Endothelial cell of umbilical vein (primary cell): ENCODE measurements around the gene SMIM41.

Source experiments
- EZH2 ChIP-seq: IDR thresholded peaks from 2 replicates; pipeline ENCODE4 v1.6.1; 2012; ENCODE audit warnings: borderline replicate concordance, low read depth, mild to moderate bottlenecking, moderate library complexity, low read length, inconsistent platforms; ENCODE audit not compliant: severe bottlenecking
- POLR2A ChIP-seq: IDR thresholded peaks from 2 replicates; pipeline ENCODE4 v1.6.1; 2012; ENCODE audit warnings: low read depth, mild to moderate bottlenecking, control low read depth, low read length
- POLR2AphosphoS5 ChIP-seq: IDR thresholded peaks from 2 replicates; pipeline ENCODE4 v1.6.1; 2012; ENCODE audit warnings: low read depth, mild to moderate bottlenecking, control low read depth, low read length, moderate library complexity; ENCODE audit not compliant: insufficient read depth
- TF ChIP-seq, protein P1 (sequence below), 2 donors: IDR thresholded peaks; 1 replicate in 1 of 2; 2 replicates in 1 of 2; pipeline ENCODE4 v1.5.1; 2011; ENCODE audit warnings: low read length in 2 of 2, mild to moderate bottlenecking in 2 of 2, moderate library complexity in 2 of 2, control low read depth in 1 of 2, inconsistent platforms in 1 of 2, low read depth in 1 of 2; ENCODE audit not compliant: insufficient read depth in 1 of 2; ENCODE audit errors: extremely low read depth in 1 of 2
- TF ChIP-seq, protein P2 (sequence below): IDR thresholded peaks from 2 replicates; pipeline ENCODE4 v1.6.1; 2011; ENCODE audit not compliant: insufficient read depth, insufficient read length

DNA sequence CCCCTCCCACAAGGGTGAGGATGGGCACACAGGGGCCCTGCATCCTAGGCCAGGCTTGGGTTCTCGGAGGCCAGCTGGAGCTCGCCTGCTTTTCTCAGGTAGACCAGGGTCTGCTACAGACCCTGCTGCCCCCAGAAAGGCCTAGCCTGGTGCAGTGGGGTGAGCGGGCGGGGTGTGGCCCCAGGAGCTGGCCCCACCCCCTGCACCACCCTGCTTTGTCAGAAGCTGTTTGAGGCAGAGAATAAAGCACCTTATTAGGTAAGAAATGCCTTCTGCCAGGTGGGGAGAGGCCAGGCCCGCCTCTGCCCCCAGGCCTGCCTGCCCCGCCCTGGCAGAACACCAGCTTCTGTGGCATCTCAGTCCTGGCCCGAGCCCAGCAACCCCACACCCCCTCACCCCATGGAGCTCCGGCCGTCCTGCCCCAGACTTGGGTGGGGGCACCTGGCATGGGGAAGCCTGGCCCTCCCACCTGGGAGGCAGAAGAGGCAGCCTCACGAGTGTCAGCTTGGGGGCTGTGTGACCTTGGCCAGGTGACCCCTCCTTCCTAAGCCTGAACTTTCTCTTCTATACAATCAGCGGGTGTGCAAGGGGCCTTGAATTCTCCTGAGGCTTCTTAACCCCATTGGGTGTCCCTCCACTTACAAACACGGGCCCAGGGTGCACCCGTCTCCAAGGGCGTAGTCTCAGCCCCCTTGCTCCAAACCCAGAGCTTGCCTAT, 69.1 kb downstream of the SMIM41 start:
- TF ChIP-seq, protein P1, sequence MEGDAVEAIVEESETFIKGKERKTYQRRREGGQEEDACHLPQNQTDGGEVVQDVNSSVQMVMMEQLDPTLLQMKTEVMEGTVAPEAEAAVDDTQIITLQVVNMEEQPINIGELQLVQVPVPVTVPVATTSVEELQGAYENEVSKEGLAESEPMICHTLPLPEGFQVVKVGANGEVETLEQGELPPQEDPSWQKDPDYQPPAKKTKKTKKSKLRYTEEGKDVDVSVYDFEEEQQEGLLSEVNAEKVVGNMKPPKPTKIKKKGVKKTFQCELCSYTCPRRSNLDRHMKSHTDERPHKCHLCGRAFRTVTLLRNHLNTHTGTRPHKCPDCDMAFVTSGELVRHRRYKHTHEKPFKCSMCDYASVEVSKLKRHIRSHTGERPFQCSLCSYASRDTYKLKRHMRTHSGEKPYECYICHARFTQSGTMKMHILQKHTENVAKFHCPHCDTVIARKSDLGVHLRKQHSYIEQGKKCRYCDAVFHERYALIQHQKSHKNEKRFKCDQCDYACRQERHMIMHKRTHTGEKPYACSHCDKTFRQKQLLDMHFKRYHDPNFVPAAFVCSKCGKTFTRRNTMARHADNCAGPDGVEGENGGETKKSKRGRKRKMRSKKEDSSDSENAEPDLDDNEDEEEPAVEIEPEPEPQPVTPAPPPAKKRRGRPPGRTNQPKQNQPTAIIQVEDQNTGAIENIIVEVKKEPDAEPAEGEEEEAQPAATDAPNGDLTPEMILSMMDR (IDR thresholded peaks at IDR 0.05; ENCODE audit: extremely low read depth in 1 of 2, insufficient read depth in 1 of 2, low read depth in 1 of 2, low read length in 2 of 2), result no peak
- TF ChIP-seq EZH2 (no peak), POLR2A (no peak), POLR2AphosphoS5 (no peak)
- TF ChIP-seq, protein P2, sequence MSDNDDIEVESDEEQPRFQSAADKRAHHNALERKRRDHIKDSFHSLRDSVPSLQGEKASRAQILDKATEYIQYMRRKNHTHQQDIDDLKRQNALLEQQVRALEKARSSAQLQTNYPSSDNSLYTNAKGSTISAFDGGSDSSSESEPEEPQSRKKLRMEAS, result no peak
